A549 (cell line): ENCODE measurements around the gene ALAD. TPM values are rescaled to one million over a fixed set of nuclear protein-coding genes. Genes with fewer than 3 reads are reported as not detected.
"Not testable (repeated sequence)": the region's sequence is repeated elsewhere in the genome, so short reads cannot be mapped to it uniquely, and the experiment has no call there.

Experiments used
- ATAC-seq, 2 experiments: fragments of 200-7000 bp in 1 of 2; fragments of >200 bp in 1 of 2; cut with Nextera tagmentation in 1 of 2; cut with Tn5 transposase in 1 of 2; 3 replicates each; pipeline versions ENCODE4 v1.8.0 to v1.9.1; 2018 to 2020; ENCODE audit warnings: mild to moderate bottlenecking in 1 of 2, moderate library complexity in 1 of 2
- CTCF ChIA-PET: fragments of 300-600 bp; sonication (Branson Sonifier 250); formaldehyde crosslinking; extraction: SDS; loops from one replicate; lab custom pipeline; 2021; ENCODE audit warnings: antibody characterized with exemption, inconsistent platforms; lab: Yijun Ruan, JAX
- POLR2A ChIA-PET: fragments of 350-600 bp; formaldehyde crosslinking; extraction: SDS; loops from one replicate; lab custom pipeline; 2021; ENCODE audit warnings: antibody characterized with exemption, inconsistent platforms; lab: Yijun Ruan, JAX
- DNase-seq, 2 experiments: peaks; one replicate each; pipeline versions ENCODE4 v3.0.0 to v3.0.0-alpha.2; 2011 to 2016; ENCODE audit warnings: low read depth in 1 of 2, low spot score in 1 of 2
- FAIRE-seq: peaks from 2 replicates; lab custom pipeline; 2011; peaks lifted over from hg19 to GRCh38; lab: Jason Lieb, UNC
- H3K27ac ChIP-seq, 2 experiments: fragments of >200 bp; sonication (Bioruptor Twin); formaldehyde crosslinking; 3 replicates each; pipeline ENCODE4 v1.5.1; 2016 to 2017
- H3K4me1 ChIP-seq: fragments of >200 bp; sonication (Bioruptor Twin); formaldehyde crosslinking; 3 replicates; pipeline ENCODE4 v1.6.1; 2016
- H3K4me2 ChIP-seq: fragments of >200 bp; sonication (Bioruptor Twin); formaldehyde crosslinking; 3 replicates; pipeline ENCODE4 v1.6.1; 2016
- H3K4me3 ChIP-seq: fragments of >200 bp; sonication (Bioruptor Twin); formaldehyde crosslinking; 3 replicates; pipeline ENCODE4 v1.5.1; 2016
- H3K9me3 ChIP-seq: fragments of >200 bp; sonication (Bioruptor Twin); formaldehyde crosslinking; 3 replicates; pipeline ENCODE4 v1.6.1; 2016
- BHLHE40 ChIP-seq: IDR thresholded peaks from 2 replicates; pipeline ENCODE4 v1.6.1; 2012; ENCODE audit warnings: low read depth, low read length, inconsistent platforms
- CBX2 ChIP-seq: fragments of 200-600 bp; sonication (generic); IDR thresholded peaks from 2 replicates; pipeline ENCODE4 v1.6.1; 2016; ENCODE audit warnings: low read depth, mild to moderate bottlenecking, borderline replicate concordance
- CBX8 ChIP-seq: fragments of 200-600 bp; sonication (generic); IDR thresholded peaks from 2 replicates; pipeline ENCODE4 v1.6.1; 2016
- CHD2 ChIP-seq: fragments of 150-350 bp; IDR thresholded peaks from 2 replicates; pipeline ENCODE4 v1.6.1; 2014; ENCODE audit warnings: low read length; ENCODE audit not compliant: partially characterized antibody
- CTCF ChIP-seq: fragments of >200 bp; sonication (Bioruptor Twin); formaldehyde crosslinking; IDR thresholded peaks from 3 replicates; pipeline ENCODE4 v1.5.1; 2016
- EHF ChIP-seq: fragments of 250-450 bp; sonication (Bioruptor Pico); IDR thresholded peaks from 2 replicates; pipeline ENCODE4 v1.5.0; 2020; ENCODE audit warnings: mild to moderate bottlenecking
- EP300 ChIP-seq, 2 experiments: fragments of >200 bp; sonication (Bioruptor Twin); formaldehyde crosslinking; IDR thresholded peaks; 2 replicates in 1 of 2; 3 replicates in 1 of 2; pipeline ENCODE4 v1.6.1; 2016 to 2017
- HDAC2 ChIP-seq: fragments of 200-600 bp; sonication (generic); IDR thresholded peaks from 2 replicates; pipeline ENCODE4 v1.6.1; 2016
- HES2 ChIP-seq: fragments of >200 bp; sonication (Bioruptor Twin); formaldehyde crosslinking; IDR thresholded peaks from 2 replicates; pipeline ENCODE4 v1.6.1; 2016
- JUN ChIP-seq, 2 experiments: fragments of >200 bp; sonication (Bioruptor Twin); formaldehyde crosslinking; IDR thresholded peaks; 2 replicates in 1 of 2; 3 replicates in 1 of 2; pipeline ENCODE4 v1.6.1; 2016 to 2017
- NPAS2 ChIP-seq: fragments of 250-450 bp; sonication (Bioruptor Pico); IDR thresholded peaks from 2 replicates; pipeline ENCODE4 v1.8.0; 2022; ENCODE audit warnings: mild to moderate bottlenecking, moderate library complexity, borderline replicate concordance
- PHF8 ChIP-seq: fragments of 200-600 bp; sonication (generic); IDR thresholded peaks from 2 replicates; pipeline ENCODE4 v1.6.1; 2016; ENCODE audit warnings: low read depth, mild to moderate bottlenecking, antibody characterized with exemption, moderate library complexity, borderline replicate concordance
- POLR2AphosphoS2 ChIP-seq: conservative IDR thresholded peaks from 2 replicates; pipeline ENCODE4 v1.6.1; 2012; ENCODE audit warnings: low read length, improper control_type of control experiment, inconsistent platforms
- RAD21 ChIP-seq, 2 experiments: fragments of >200 bp in 1 of 2; sonication (Bioruptor Twin) in 1 of 2; formaldehyde crosslinking in 1 of 2; IDR thresholded peaks in 1 of 2; conservative IDR thresholded peaks in 1 of 2; 2 replicates in 1 of 2; 3 replicates in 1 of 2; pipeline ENCODE4 v1.6.1; 2012 to 2018; ENCODE audit warnings: inconsistent platforms in 1 of 2
- RCOR1 ChIP-seq: fragments of 150-350 bp; IDR thresholded peaks from 2 replicates; pipeline ENCODE4 v1.6.1; 2014; ENCODE audit warnings: antibody characterized with exemption, low read length, low read depth
- SMC3 ChIP-seq: fragments of >200 bp; sonication (Bioruptor Twin); formaldehyde crosslinking; IDR thresholded peaks from 3 replicates; pipeline ENCODE4 v1.6.1; 2018; ENCODE audit warnings: inconsistent platforms
- SREBF2 ChIP-seq: fragments of 450-650 bp; IDR thresholded peaks from 2 replicates; pipeline ENCODE4 v1.6.1; 2014; ENCODE audit warnings: mild to moderate bottlenecking, moderate library complexity
- ZFP36 ChIP-seq: fragments of 450-650 bp; IDR thresholded peaks from 2 replicates; pipeline ENCODE4 v1.6.1; 2014; ENCODE audit warnings: borderline replicate concordance; ENCODE audit not compliant: partially characterized antibody
- WGBS: methylation state at CpG from one replicate; pipeline ENCODE4 v1.1.6; 2017; ENCODE audit errors: missing lambda C conversion rate; 5-methylcytosine and 5-hydroxymethylcytosine counted together
- polyA plus RNA-seq, 4 experiments: library from polyadenylated mRNA; depleted of rRNA in 3 of 4; stranded (reverse); fragments of >200 nt; fragmentation: RNase III in 1 of 4; extraction: RNeasy Plus Mini Kit Qiagen cat#74134 plus additional on column Dnase treatment in 1 of 4; gene quantifications; 2 replicates in 3 of 4; 3 replicates in 1 of 4; pipeline ENCODE4 v1.2.3, GENCODE V29; 2011 to 2017
- TF ChIP-seq, protein P1 (sequence below): IDR thresholded peaks from 2 replicates; pipeline ENCODE4 v1.6.1; 2012; ENCODE audit warnings: low read depth, borderline replicate concordance
- TF ChIP-seq, protein P2 (sequence below): IDR thresholded peaks from 2 replicates; pipeline ENCODE4 v1.6.1; 2012

ALAD gene
- polyA plus RNA-seq, 2 of the 4 experiments (the other 2 are of a cell fraction), result 5.7 to 18.5 TPM

- Histone ChIP-seq H3K4me1 (peaks cover 8% of the 10 kb centered on the region; the same call in 1 of the 3 replicates), H3K9me3 (no peaks in the 10 kb centered on the region), H3K4me3 (peak overlapping the region; percentile 70), H3K27ac (peak overlapping the region; percentile 95 to 98), H3K4me2 (peak overlapping the region; percentile 78)
- POLR2A ChIA-PET, result interaction anchor here (0.8 to 2.1 kb wide), 10 partner anchors 8 to 246 kb away, joined by 3 to 22 read pairs (median 8); partner anchors contain the start of genes ALAD, CDC26, FKBP15 and HDHD3
- ATAC-seq (no peak), DNase-seq (no peak), FAIRE-seq (no peak)
- TF ChIP-seq, protein P1, sequence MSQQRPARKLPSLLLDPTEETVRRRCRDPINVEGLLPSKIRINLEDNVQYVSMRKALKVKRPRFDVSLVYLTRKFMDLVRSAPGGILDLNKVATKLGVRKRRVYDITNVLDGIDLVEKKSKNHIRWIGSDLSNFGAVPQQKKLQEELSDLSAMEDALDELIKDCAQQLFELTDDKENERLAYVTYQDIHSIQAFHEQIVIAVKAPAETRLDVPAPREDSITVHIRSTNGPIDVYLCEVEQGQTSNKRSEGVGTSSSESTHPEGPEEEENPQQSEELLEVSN, result no peak
- TF ChIP-seq ZFP36 (no peak), BHLHE40 (no peak), CBX8 (no peak), EHF (CRISPR knock-in tag) (no peak), CBX2 (no peak), RAD21 (conservative IDR thresholded peaks at IDR 0.05 in 1 of 2, IDR thresholded peaks at IDR 0.05 in 1 of 2) (no peak), CTCF (no peak), EP300 (IDR thresholded peaks at IDR 0.05) (no peak), SREBF2 (no peak), POLR2AphosphoS2 (no peak), PHF8 (no peak), JUN (IDR thresholded peaks at IDR 0.05) (no peak), NPAS2 (no peak), SMC3 (no peak), CHD2 (no peak), HDAC2 (no peak), RCOR1 (no peak), HES2 (no peak)
- TF ChIP-seq, protein P2, sequence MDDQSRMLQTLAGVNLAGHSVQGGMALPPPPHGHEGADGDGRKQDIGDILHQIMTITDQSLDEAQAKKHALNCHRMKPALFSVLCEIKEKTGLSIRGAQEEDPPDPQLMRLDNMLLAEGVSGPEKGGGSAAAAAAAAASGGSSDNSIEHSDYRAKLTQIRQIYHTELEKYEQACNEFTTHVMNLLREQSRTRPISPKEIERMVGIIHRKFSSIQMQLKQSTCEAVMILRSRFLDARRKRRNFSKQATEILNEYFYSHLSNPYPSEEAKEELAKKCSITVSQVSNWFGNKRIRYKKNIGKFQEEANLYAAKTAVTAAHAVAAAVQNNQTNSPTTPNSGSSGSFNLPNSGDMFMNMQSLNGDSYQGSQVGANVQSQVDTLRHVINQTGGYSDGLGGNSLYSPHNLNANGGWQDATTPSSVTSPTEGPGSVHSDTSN, result no peak
- WGBS, result 20% methylated on average over 10 of the region's 10 CpGs
- CTCF ChIA-PET, result interaction anchor here (0.6 to 4.1 kb wide), 17 partner anchors 9 to 248 kb away, joined by 3 to 28 read pairs (median 4); partner anchors contain the start of genes ALAD, CDC26, HDHD3 and PRPF4
Observed at GRCh38 chr9:113409481-113409880, 8.4 kb upstream of the ALAD start.

DNA sequence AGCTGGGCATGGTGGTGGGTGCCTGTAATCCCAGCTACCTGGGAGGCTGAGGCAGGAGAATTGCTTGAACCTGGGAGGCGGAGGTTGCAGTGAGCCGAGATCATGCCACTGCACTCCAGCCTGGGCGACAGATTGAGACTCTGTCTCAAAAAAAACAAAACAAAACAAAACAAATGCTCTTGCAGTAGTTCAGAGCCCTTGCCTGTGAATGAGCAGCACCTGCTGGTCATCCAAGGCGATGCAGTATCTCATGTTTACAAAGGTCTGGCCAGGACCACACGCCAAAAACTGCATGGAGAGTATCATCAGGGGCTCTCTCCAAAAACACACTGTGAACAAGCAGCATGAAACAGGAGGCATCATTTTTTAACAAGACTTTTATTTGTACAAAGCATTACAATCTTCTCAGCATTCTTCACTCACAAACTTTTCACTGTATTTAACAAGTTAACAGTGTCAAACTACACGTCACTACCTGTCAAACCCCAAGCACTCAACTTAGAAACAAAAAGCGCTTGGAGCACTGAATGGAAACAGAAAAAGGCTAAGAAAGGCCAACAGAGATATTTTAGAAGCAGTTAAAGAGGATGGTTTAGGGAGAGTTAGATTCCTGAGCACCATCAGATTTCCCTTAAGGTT lies 5.9 kb upstream of the ALAD start:
- peak; percentile 68 for TF ChIP-seq CTCF
- TF ChIP-seq RAD21 (conservative IDR thresholded peaks at IDR 0.05 in 1 of 2, IDR thresholded peaks at IDR 0.05 in 1 of 2), result peak; percentile 68 to 75
- TF ChIP-seq SMC3, result peak; percentile 71
- not testable (repeated sequence) for FAIRE-seq, H3K4me1 ChIP-seq, H3K27ac ChIP-seq, H3K4me3 ChIP-seq, H3K4me2 ChIP-seq, H3K9me3 ChIP-seq
- ChIA-PET POLR2A (interaction anchor here (1.3 kb wide), 1 partner anchor 132 kb away, joined by 3 read pairs; the partner anchor contains the start of genes CDC26 and PRPF4), CTCF (interaction anchor here (0.6 to 4.1 kb wide), 27 partner anchors 9 to 1799 kb away, joined by 3 to 28 read pairs (median 4); partner anchors contain the start of genes CDC26, PRPF4 and WDR31)
- WGBS, result 47% methylated on average over 7 of the region's 7 CpGs
- DNase-seq (peak; percentile 58 to 80), ATAC-seq (peak; percentile 52 to 62; a peak in 5 of 6 replicates)

- H3K9me3 ChIP-seq, H3K27ac ChIP-seq, H3K4me1 ChIP-seq, H3K4me3 ChIP-seq, DNase-seq, ATAC-seq, FAIRE-seq, H3K4me2 ChIP-seq: not testable (repeated sequence)
- ChIA-PET POLR2A (interaction anchor here (1.3 kb wide), 1 partner anchor 131 kb away, joined by 3 read pairs; the partner anchor contains the start of genes CDC26 and PRPF4), CTCF (interaction anchor here (0.8 to 2.6 kb wide), 19 partner anchors 15 to 252 kb away, joined by 3 to 12 read pairs (median 5); partner anchors contain the start of genes CDC26, PRPF4 and WDR31)
- 91% methylated on average over 9 of the region's 9 CpGs for WGBS
Observed at GRCh38 chr9:113406353-113406752, 5.3 kb upstream of the ALAD start.
